Stimulated activated CD8-positive, alpha-beta memory T cell treated with anti-CD3 and anti-CD28 coated beads, Interleukin-2, amount 100 ng/mL, for 48 hours (primary cell): ENCODE results near the gene PHOSPHO2.
"Not testable (repeated sequence)": the region's sequence is repeated elsewhere in the genome, so short reads cannot be mapped to it uniquely, and the experiment has no call there.

Experiments
- DNase-seq, 2 donors: peaks; one replicate each; pipeline ENCODE4 v3.0.0-alpha.2; 2020; ENCODE audit warnings: low read depth in 2 of 2

The PHOSPHO2 gene

GRCh38 chr2:169684135-169684565, 10.1 kb upstream of the PHOSPHO2 start:
- no peak for DNase-seq

DNA sequence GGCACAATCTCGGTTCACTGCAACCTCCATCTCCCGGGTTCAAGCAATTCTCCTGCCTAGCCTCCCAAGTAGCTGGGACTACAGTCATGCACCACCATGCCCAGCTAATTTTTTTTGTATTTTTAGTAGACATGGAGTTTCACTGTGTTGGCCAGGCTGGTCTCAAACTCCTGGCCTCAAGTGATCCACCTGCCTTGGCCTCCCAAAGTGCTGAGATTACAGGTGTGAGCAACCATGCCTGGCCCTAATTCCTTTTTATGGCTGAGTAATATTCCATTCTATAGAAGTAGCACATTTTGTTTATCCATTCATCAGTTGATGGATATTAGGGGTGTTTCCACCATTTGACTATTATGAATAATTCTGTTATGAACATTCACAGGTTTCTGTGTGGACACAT, 9.6 kb upstream of the PHOSPHO2 start:
- not testable (repeated sequence) for DNase-seq

DNA sequence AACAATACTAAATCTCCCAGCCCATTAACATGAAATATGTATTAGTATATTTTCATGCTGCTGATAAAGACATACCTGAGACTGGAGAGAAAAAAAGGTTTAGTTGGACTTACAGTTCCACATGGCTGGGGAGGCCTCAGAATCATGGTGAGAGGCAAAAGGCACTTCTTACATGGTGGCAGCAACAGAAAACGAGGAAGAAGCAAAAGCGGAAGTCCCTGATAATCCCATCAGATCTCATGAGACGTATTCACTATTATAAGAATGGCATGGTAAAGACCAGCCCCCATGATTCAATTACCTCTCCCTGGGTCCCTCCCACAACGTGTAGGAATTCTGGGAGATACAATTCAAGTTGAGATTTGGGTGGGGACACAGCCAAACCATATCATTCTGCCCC, 7.4 kb upstream of the PHOSPHO2 start:
- not testable (repeated sequence) for DNase-seq

DNA sequence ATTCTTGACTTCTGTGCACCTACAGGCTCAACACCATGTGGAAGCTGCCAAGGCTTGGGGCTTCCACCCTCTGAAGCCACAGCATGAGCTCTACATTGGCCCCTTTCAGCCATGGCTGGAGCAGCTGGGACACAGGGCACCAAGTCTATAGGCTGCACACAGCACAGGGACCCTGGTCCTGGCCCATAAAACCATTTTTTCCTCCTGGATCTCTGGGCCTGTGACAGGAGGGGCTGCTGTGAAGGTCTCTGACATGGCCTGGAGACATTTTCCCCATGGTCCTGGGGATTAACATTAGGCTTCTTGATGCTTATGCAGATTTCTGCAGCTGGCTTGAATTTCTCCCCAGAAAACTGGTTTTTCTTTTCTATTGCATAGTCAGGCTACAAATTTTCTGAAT, 6.3 kb upstream of the PHOSPHO2 start:
- not testable (repeated sequence) for DNase-seq

DNA sequence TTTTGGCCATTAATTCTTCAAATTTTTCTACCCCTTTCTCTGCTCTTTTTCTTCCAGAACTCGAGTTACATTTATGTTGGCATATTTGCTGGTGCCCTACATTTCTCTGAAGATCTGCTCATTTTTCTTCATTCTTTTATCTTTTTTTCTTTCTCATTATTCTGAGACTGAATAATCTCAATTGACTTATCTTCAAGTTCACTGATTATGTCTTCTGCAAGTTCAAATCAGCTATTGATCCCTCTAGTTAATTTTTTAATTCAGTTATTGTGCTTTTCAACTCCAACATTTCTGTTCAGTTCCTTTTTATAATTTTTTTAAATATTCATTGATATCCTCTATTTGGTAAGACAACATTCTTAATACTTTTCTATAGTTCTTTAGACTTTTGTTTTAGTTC, 3.3 kb upstream of the PHOSPHO2 start:
- DNase-seq: no peak

DNA sequence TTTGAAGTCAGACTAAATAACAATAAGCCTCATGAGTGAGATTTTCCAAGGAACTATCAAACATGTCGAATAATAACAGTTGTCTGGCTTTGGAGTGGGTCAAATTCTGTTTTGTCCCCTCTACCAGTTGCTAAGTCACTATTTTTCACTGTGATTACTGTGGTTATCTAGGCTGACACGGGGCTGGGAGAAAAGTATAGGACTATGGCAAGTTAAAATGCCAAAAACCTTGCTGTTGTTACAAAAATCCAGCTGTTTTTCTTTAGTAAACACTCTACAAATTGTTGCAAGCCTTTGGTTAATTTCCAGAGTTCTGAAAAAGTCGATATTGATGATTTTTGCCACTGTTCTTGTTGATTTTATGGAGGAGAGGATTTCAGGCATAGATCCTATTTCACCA, 1.6 kb upstream of the PHOSPHO2 start:
- no peak for DNase-seq

- DNase-seq: no peak
These were observed 909 bp upstream of the PHOSPHO2 start for GRCh38 chr2:169693360-169693759.

- DNase-seq: no peak
These were observed 608 bp downstream of the PHOSPHO2 start for GRCh38 chr2:169694894-169695260.

DNA sequence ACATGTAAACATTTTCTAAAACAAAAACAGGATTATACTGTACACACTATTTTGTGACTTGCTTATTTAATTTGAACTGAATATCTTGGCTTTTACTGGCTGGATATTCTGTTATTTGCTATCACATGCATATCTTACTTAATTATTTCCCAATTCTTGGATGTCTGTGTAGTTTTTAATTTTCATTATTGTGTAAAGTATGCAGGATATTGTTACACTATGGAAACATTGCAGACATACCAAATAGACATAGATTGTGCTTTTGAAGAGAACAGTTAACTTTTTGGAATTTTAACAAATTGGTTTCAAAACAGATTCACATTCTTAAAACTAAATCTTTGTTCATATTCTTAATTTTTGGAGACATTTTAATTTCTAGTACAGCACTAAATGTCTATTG, 2.1 kb downstream of the PHOSPHO2 start:
- no peak for DNase-seq

DNA sequence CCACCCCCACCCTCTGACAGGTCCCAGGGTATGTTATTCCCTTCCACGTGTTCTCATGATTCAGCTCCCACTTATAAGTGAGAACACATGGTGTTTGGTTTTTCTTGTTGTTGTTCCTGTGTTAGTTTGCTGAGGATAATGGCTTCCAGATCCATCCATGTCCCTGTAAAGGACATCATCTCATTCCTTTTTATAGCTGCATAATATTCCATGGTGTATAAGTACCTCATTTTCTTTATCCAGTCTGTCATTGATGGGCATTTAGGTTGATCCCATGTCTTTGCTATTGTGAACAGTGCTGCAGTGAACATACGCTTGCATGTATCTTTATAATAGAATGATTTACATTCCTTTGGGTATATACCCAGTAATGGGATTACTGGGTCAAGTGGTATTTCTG, 4.9 kb downstream of the PHOSPHO2 start:
- DNase-seq: not testable (repeated sequence)

DNA sequence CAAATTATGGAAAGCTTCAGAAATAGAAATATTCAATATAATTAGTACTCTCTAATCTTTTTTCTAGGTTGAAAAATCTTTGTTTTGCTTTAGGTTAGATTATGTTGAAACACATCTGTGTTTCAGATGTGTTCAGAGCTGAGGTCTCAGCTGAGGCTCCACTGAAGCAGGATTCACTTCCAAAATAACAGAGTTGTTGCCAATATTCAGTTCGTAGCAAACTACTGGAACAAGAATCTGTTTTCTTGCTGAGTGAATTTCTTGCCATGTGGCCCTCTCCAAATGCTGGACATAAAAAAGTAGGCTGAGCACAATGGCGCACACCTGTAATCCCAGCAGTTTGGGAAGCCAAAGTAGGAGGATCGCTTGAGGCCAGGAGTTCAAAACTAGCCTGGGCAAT, 8.7 kb downstream of the PHOSPHO2 start:
- DNase-seq: no peak

DNA sequence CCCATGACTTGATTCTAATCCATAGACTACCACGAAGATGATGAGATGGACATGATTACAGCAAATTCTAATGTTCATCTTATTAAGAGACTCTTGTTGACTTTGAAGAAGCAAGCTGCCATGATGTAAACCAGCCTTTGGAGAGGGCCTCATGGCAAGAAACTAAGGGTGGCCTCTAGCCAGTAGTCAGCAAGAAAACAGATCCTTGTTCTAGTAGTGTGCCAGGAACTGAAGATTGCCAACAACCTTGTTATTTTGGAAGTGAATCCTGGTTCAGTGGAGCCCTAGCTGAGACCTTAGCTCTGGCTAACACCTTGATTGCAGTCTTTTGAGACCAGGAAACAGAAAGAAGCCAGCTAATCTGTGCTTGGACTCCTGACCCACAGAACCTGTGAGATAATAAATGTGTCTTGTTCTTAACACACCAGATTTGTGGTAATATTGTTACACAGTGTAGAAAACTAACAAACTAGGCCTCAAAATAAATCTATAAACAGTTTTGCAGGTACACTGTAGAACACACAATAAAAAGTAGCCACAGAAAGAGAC, 10.0 kb downstream of the PHOSPHO2 start:
- no peak for DNase-seq

GRCh38 chr2:169705927-169706326, 11.7 kb downstream of the PHOSPHO2 start:
- DNase-seq: no peak

GRCh38 chr2:169707626-169708025, 13.4 kb downstream of the PHOSPHO2 start:
- DNase-seq: no peak

DNA sequence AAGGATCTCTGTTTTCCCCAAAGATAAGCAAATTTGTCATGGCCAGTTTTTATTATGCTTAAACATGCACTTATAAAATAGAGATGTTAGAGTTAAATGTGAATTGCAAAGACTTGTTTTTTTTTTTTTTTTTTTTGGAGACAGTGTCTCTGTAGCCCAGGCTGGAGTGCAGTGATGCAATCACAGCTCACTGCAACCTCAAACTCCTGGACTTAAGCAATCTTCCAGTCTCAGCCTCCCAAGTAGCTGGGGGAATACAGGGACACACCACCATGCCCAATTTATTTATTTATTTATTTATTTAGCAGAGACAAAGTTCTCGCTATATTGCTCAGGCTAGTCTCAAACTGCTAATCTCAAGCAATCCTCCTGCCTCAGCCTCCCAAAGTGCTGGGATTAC, 15.1 kb downstream of the PHOSPHO2 start:
- no peak for DNase-seq

DNA sequence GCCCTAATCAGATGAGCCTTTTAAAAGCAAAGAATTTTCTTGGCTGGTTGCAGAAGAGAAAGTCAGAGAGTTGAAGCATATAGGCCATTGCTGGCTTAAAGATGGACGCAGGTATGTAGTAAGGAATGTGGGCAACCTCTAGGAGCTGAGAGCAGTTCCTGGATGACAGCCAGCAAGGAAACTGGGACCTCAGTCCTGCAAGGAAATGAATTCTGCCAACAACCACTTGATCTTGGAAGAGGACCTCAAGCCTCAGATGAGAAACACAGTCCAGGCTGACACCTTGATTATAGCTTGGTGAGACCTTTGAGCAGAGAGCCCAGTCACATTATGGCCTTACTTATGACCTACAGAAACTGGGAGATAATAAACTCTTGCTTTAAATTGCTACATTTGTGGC, 15.7 kb downstream of the PHOSPHO2 start:
- DNase-seq: no peak

GRCh38 chr2:169711751-169712509, 17.7 kb downstream of the PHOSPHO2 start:
- DNase-seq: no peak

- no peak for DNase-seq
These were observed 18.5 kb downstream of the PHOSPHO2 start for GRCh38 chr2:169712791-169713227.

DNA sequence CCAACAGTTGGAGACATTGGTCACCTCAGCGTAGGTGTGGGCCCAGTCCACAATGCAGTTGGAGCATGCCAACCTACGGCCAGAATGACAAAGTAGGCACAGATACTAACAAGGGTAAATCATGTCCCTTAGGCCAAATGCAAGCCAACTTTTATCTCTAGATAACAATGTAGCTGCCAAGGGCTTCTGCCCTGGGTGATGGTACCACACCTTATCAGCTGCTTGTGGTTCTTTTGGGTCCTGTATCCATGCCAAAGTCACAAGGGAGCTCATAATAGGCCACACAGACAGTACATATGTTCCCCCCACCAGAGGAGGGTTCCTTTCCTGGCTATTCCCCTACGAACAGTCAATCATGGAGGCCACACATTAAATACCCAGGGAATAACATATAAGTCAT, 19.1 kb downstream of the PHOSPHO2 start:
- no peak for DNase-seq

- DNase-seq: no peak
These were observed 20.4 kb downstream of the PHOSPHO2 start for GRCh38 chr2:169714699-169715098.

DNA sequence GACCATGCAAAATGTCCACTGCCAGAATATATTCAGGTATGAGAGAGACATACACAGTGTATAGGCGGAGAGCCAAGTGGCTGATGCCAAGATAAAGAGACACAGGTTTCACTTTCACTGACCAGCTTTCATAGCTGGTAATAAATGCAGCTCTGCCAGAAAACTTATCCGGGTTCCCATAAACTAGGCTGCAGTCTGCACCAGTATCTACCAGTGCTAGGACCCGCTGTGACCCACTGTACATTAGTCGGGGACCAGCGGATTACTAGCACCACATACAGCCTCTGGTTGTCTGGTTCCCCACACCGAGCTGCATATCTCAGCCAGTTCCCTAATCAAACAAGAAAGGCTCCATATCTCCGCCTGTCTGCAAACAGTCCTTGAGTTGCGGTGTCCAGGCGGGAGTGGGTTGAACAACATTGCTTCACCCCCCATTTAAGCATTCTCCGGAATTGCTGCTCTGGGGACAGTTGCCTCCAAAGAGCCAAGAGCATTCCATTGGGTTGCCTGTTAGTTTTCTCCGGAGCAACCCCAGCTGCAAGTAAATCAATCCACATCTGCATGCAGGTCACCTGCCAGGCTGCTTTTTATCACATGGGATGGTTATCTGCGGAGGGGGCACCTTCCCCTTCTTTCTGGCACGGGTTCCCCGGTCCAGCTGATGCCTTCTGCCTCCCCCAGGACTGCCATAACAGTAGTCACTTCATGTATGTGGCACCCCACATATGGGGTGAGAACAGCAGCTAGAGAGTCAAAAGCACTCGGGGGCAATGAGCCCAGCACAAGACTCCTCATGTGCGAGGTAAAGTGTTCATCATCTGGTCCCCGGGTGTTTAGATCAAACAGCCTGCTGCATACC, 21.3 kb downstream of the PHOSPHO2 start:
- no peak for DNase-seq

GRCh38 chr2:169716238-169716886, 22.1 kb downstream of the PHOSPHO2 start:
- no peak for DNase-seq
